Central memory CD4-positive, alpha-beta T cell (primary cell): ENCODE data around the gene ERVV-1.

Experiments used
- DNase-seq: peaks from one replicate; pipeline ENCODE4 v3.0.0; 2022

Gene ERVV-1

GRCh38 chr19:53034054-53034453, 20.3 kb downstream of the ERVV-1 start:
- no peak for DNase-seq

DNA sequence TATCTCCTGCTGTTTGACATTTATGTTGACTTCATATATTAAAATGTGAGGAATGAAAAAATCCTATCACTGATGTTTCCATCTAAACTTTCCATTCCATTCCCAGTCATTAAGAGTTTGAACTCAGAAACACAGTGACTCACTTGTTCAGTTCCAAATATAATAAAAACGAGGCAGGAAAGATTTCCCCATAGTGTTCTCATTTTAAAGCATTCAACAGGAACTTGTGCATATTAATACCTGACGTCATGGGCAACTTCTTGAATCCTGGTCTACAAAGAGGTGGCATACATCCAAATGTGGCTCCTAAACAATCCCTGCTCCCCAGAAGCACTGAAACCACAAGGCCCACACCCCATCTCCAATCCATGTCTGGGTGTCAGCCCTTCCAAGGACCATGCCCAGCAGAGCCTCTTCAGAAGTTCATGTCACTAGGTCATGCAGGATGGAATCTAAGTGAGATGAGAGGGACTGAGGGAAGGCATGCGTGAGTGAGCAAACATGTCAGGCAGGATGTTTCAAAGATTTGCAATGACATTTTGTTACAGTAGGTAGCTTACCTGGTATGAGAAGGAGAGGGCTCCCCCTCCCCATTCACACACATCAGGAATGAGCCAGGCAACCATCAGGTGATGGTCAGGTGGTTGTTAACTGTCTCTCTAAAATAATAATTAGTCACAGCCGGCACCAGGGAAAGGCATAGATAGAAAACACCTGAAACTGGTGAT, 21.4 kb downstream of the ERVV-1 start:
- DNase-seq, result no peak

DNA sequence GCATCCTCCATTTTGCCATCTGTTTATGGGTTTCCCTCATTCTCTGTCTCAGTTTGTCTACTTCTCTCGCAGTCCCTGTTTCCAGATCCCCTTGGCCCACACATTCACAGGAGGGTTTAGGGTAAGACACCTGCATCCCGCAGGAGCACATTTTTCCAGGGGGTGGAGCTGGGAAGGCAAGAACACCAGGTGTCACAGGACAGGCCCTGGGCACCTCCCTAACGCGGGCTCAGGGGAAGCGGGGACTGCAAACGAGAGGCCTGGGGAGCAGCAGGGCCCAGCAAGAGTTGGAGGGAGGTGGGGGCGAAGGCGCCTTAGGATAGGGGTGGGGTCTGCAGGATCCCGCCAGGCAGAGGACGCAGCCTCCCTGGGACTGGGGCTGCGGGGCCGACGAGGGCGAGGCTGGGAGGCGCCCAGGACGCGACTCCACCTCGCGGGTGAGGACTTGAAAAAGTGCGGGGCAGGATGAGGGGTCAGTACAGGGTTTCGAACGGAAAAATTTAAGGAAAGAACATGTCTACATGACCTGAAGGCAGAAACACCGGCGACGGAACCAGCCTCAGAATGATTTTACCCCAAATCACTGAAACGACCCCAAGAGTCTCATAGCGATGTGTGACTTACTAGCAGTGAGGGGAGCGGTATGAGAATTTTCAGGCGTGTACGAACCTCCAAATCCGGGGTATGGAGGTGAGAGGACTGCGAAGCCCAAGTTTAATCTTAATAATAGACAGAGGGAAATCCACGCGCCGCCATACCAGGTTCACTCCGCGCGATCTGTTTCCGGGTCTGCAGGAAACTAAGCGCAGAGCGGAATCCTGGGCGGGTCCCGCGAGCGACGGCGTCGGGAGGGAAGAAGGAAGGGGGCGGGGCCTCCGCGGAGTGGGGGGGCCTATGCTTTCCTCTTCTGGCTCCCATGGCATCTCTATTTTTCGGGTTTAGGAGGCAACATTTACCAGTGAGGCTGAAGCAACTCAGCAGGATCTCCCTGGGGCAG, 23.7 kb downstream of the ERVV-1 start:
- DNase-seq, result no peak

- no peak for DNase-seq
Measured at GRCh38 chr19:53041366-53041765, 27.6 kb downstream of the ERVV-1 start.

GRCh38 chr19:53045536-53045935, 31.8 kb downstream of the ERVV-1 start:
- DNase-seq, result no peak

GRCh38 chr19:53047379-53047778, 33.7 kb downstream of the ERVV-1 start:
- DNase-seq, result no peak

DNA sequence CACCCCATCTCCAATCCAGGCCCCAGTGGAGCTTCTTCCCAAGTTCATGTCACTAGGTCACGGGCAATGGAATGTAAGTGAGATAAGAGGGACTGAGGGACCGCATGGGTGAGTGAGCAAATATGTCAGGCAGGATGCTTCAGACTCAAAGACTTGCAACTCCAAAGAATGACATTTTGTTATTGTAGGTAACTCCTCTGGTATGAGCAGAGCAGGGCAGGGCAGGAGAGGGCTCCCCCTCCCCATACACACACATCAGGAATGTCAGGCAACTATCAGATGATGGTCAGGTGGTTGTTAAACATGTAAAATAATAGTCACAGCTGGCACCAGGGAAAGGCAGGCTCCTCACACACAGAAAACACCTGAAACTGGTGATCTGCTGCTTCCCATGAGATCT, 41.4 kb downstream of the ERVV-1 start:
- DNase-seq, result no peak

DNA sequence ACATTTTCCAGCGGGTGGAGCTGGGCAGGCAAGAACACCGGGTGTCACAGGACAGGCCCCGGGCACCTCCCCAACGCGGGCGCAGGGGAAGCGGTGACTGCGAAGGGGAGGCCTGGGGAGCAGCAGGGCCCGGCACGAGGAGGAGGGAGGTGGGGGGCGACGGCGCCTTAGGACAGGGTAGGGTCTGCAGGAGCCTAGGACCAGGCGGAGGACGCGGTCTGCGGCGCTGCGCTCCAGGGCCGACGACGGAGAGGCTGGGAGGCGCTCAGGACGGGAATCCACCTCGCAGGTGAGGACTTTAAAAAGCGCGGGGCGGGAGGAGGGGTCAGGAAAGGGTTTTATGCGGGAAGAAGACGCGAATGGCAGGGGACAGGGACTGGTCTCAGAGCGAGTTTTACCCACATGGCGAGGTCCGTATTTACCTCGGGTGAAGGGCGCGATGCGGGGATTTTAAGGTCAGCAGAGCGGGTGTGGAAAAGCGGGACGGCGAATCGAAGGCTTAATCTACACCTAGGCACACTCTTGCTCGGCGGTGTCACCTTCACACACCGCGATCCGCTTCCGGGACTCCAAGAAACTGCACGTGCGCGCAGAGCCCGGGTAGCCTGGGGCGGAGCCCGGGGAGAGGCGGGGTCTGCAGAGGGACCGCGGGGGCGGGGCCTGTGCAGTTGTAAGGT, 44.3 kb downstream of the ERVV-1 start:
- no peak for DNase-seq
